Breast epithelium (tissue), 3 donors: ENCODE measurements around the gene CXCL16.

Source experiments
- POLR2A ChIP-seq: fragments of 450-650 bp; IDR thresholded peaks from one replicate; pipeline ENCODE4 v1.6.1; 2016; ENCODE audit warnings: antibody characterized with exemption, mild to moderate bottlenecking, moderate library complexity
- TF ChIP-seq, protein P1 (sequence below), 3 donors: fragments of 450-650 bp; IDR thresholded peaks; one replicate each; pipeline ENCODE4 v1.5.1; 2016 to 2017; ENCODE audit warnings: antibody characterized with exemption in 3 of 3, mild to moderate bottlenecking in 3 of 3, moderate library complexity in 3 of 3

DNA sequence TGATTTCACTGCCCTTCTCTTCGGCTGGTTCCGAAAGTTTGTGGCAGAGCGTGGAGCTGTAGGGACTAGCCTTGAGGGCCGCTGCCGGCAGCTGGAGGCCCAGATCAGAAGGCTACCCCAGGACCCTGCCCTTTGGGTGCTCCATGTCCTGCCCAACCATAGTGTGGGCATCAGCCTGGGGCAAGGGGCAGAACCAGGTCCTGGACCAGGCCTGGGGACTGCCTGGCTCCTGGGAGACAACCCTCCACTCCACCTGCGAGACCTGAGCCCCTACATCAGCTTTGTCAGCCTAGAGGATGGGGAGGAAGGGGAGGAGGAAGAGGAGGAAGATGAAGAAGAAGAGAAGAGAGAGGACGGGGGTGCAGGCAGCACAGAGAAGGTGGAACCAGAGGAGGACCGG lies 856 bp upstream of the CXCL16 start:
- TF ChIP-seq POLR2A: no peak
- TF ChIP-seq, protein P1, sequence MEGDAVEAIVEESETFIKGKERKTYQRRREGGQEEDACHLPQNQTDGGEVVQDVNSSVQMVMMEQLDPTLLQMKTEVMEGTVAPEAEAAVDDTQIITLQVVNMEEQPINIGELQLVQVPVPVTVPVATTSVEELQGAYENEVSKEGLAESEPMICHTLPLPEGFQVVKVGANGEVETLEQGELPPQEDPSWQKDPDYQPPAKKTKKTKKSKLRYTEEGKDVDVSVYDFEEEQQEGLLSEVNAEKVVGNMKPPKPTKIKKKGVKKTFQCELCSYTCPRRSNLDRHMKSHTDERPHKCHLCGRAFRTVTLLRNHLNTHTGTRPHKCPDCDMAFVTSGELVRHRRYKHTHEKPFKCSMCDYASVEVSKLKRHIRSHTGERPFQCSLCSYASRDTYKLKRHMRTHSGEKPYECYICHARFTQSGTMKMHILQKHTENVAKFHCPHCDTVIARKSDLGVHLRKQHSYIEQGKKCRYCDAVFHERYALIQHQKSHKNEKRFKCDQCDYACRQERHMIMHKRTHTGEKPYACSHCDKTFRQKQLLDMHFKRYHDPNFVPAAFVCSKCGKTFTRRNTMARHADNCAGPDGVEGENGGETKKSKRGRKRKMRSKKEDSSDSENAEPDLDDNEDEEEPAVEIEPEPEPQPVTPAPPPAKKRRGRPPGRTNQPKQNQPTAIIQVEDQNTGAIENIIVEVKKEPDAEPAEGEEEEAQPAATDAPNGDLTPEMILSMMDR (IDR thresholded peaks at IDR 0.05): no peak
